Peyer's patch (tissue), 4 donors: ENCODE results near the gene USP32. TPM values are rescaled to one million over a fixed set of nuclear protein-coding genes. Genes with fewer than 3 reads are reported as not detected.

Experiments used
- DNase-seq, 3 donors: peaks; one replicate each; pipeline ENCODE4 v3.0.0-alpha.2; 2017 to 2019
- H3K27ac ChIP-seq, 4 donors: fragments of 200-600 bp; sonication (generic); one replicate each; pipeline ENCODE4 v1.5.1; 2016 to 2019
- H3K27me3 ChIP-seq, 2 donors: fragments of 200-600 bp; sonication (generic); one replicate each; pipeline ENCODE4 v1.5.1; 2019
- H3K36me3 ChIP-seq, 3 donors: fragments of 200-600 bp; sonication (generic); one replicate each; pipeline ENCODE4 v1.5.1; 2016 to 2019
- H3K4me1 ChIP-seq, 4 donors: fragments of 200-600 bp; sonication (generic); one replicate each; pipeline ENCODE4 v1.5.1; 2016 to 2019
- H3K4me3 ChIP-seq, 4 donors: fragments of 200-600 bp; sonication (generic); 1 replicate in 3 of 4; 2 replicates in 1 of 4; pipeline ENCODE4 v1.5.1; 2016 to 2019; ENCODE audit warnings: mild to moderate bottlenecking in 1 of 4
- H3K9me3 ChIP-seq, 4 donors: fragments of 200-600 bp; sonication (generic); one replicate each; pipeline ENCODE4 v1.5.1; 2016 to 2019; ENCODE audit warnings: mild to moderate bottlenecking in 1 of 4
- CTCF ChIP-seq, 6 experiments: fragments of 450-650 bp in 4 of 6; fragments of 200-600 bp in 2 of 6; sonication (generic) in 1 of 6; IDR thresholded peaks; one replicate each; pipeline ENCODE4 v1.5.1; 2017 to 2019; ENCODE audit warnings: antibody characterized with exemption in 6 of 6, mild to moderate bottlenecking in 3 of 6, moderate library complexity in 1 of 6
- POLR2A ChIP-seq, 2 donors: fragments of 450-650 bp; IDR thresholded peaks; one replicate each; pipeline ENCODE4 v1.5.1; 2017; ENCODE audit warnings: antibody characterized with exemption in 2 of 2, mild to moderate bottlenecking in 2 of 2, moderate library complexity in 2 of 2
- total RNA-seq, 4 donors: library from RNA; depleted of rRNA; stranded (reverse); fragments of >200 nt; gene quantifications; one replicate each; pipeline ENCODE4 v1.1.0, GENCODE V29; 2016

USP32 gene
- total RNA-seq, 4 donors from 2014 or later, result 31.5 to 52.8 (median 48.6) TPM

GRCh38 chr17:60311186-60311585 is 80.7 kb downstream of the USP32 start:
- Histone ChIP-seq H3K9me3 (no peaks in the 10 kb centered on the region), H3K27me3 (no peaks in the 10 kb centered on the region), H3K36me3 (no peaks in the 10 kb centered on the region), H3K4me1 (peaks cover 0 to 2% (median 0%) of the 10 kb centered on the region in 4 donors), H3K27ac (no peak overlapping the region), H3K4me3 (no peak overlapping the region)
- no peak for TF ChIP-seq POLR2A (IDR thresholded peaks at IDR 0.05)
- TF ChIP-seq CTCF (IDR thresholded peaks at IDR 0.05), result no peak
- no peak for DNase-seq

- Histone ChIP-seq H3K4me3 (no peak overlapping the region), H3K36me3 (no peaks in the 10 kb centered on the region), H3K9me3 (no peaks in the 10 kb centered on the region), H3K4me1 (peaks cover 0 to 13% (median 0%) of the 10 kb centered on the region in 4 donors), H3K27me3 (no peaks in the 10 kb centered on the region), H3K27ac (no peak overlapping the region)
- no peak for DNase-seq
- TF ChIP-seq CTCF (IDR thresholded peaks at IDR 0.05) (no peak), POLR2A (IDR thresholded peaks at IDR 0.05) (no peak)
These were observed 86.8 kb downstream of the USP32 start for GRCh38 chr17:60305141-60305540.

- H3K36me3 ChIP-seq, result no peaks in the 10 kb centered on the region
- no peak overlapping the region for H3K27ac ChIP-seq
- TF ChIP-seq POLR2A (IDR thresholded peaks at IDR 0.05) (no peak), CTCF (IDR thresholded peaks at IDR 0.05) (no peak)
- H3K9me3 ChIP-seq, result no peaks in the 10 kb centered on the region
- H3K4me1 ChIP-seq, result peaks cover 0 to 13% (median 0%) of the 10 kb centered on the region in 4 donors
- no peaks in the 10 kb centered on the region for H3K27me3 ChIP-seq
- DNase-seq, result no peak
- H3K4me3 ChIP-seq, result no peak overlapping the region
These were observed 87.4 kb downstream of the USP32 start for GRCh38 chr17:60304502-60304901.

- H3K9me3 ChIP-seq, result no peaks in the 10 kb centered on the region
- no peaks in the 10 kb centered on the region for H3K27me3 ChIP-seq
- no peak for DNase-seq
- no peak overlapping the region for H3K4me3 ChIP-seq
- no peak for TF ChIP-seq CTCF (IDR thresholded peaks at IDR 0.05)
- H3K36me3 ChIP-seq, result no peaks in the 10 kb centered on the region
- no peak overlapping the region for H3K27ac ChIP-seq
- H3K4me1 ChIP-seq, result peaks cover 0 to 13% (median 0%) of the 10 kb centered on the region in 4 donors
These were observed 88.4 kb downstream of the USP32 start for GRCh38 chr17:60303406-60304099.

GRCh38 chr17:60301649-60302048 is 90.3 kb downstream of the USP32 start:
- Histone ChIP-seq H3K36me3 (no peaks in the 10 kb centered on the region), H3K4me3 (no peak overlapping the region), H3K4me1 (peaks cover 0 to 13% (median 0%) of the 10 kb centered on the region in 4 donors), H3K27me3 (no peaks in the 10 kb centered on the region), H3K9me3 (no peaks in the 10 kb centered on the region), H3K27ac (no peak overlapping the region)
- no peak for DNase-seq
- TF ChIP-seq CTCF (IDR thresholded peaks at IDR 0.05), result no peak
- no peak for TF ChIP-seq POLR2A (IDR thresholded peaks at IDR 0.05)
